Measurements from ENCODE around the gene MARCKS. TPM values are rescaled to one million over a fixed set of nuclear protein-coding genes. Genes with fewer than 3 reads are reported as not detected.

MARCKS gene
- total RNA-seq, 4 donors from 2014 or later: 33.7 to 42.9 (median 36.7) TPM

DNA sequence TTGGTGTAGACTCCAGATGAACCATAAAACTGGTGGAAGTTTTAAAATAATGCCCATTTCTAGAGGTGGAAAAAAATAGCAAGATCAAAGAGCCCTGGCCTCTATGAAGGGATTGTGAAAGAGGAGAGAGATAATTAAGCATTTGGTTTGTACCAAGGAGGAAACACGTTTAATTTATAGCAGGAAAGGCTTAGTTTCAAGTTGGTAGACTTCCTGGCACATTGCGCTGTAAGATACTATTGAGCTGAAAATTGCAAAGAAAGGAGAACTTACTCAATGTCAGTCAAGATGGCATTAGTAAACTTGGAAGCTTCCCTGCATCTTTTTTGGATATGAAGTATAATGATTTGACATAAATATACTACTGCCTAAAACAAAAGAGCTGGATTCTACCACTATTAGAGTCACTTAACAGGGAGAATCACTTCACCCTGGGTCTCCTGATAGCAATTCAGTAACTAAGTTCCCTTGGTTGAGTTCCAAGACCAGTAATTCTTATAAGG is 24.4 kb downstream of the MARCKS start:
- no peak for DNase-seq
- Histone ChIP-seq H3K4me1 (no peaks in the 10 kb centered on the region), H3K4me3 (no peak overlapping the region), H3K27ac (no peak overlapping the region), H3K9me3 (no peaks in the 10 kb centered on the region), H3K27me3 (no peaks in the 10 kb centered on the region), H3K36me3 (no peaks in the 10 kb centered on the region)
- TF ChIP-seq POLR2A (IDR thresholded peaks at IDR 0.05) (no peak), CTCF (IDR thresholded peaks at IDR 0.05) (no peak)

- no peak for TF ChIP-seq POLR2A (IDR thresholded peaks at IDR 0.05)
- no peak for TF ChIP-seq CTCF (IDR thresholded peaks at IDR 0.05)
- Histone ChIP-seq H3K9me3 (no peaks in the 10 kb centered on the region), H3K4me1 (no peaks in the 10 kb centered on the region), H3K4me3 (no peak overlapping the region), H3K36me3 (no peaks in the 10 kb centered on the region), H3K27me3 (no peaks in the 10 kb centered on the region), H3K27ac (no peak overlapping the region)
- no peak for DNase-seq
Observed at GRCh38 chr6:113882336-113883022, 25.3 kb downstream of the MARCKS start.

DNA sequence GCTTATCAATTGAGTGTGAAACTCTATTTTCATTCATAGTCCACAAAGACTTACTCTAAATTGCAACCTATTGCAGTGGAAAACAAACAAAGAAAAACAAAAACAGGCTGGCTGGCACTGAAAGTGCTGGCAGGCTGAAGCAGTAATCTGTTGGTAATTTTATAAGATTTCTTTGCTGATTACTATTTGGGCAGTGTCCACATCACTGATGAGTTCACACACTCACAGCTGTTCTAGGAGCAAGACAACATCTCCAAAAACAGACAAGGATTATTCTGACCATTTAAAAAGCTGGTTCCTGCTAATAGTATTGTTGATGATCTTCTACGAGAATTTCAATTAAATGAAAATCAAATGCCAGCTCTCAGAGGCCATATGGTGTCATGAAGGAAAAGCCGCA is 26.9 kb downstream of the MARCKS start:
- Histone ChIP-seq H3K36me3 (no peaks in the 10 kb centered on the region), H3K4me1 (no peaks in the 10 kb centered on the region), H3K9me3 (no peaks in the 10 kb centered on the region), H3K27me3 (no peaks in the 10 kb centered on the region), H3K27ac (no peak overlapping the region), H3K4me3 (no peak overlapping the region)
- TF ChIP-seq POLR2A (IDR thresholded peaks at IDR 0.05): no peak
- no peak for TF ChIP-seq CTCF (IDR thresholded peaks at IDR 0.05)
- no peak for DNase-seq

- H3K27me3 ChIP-seq: no peaks in the 10 kb centered on the region
Observed at GRCh38 chr6:113886512-113886911, 29.4 kb downstream of the MARCKS start.

GRCh38 chr6:113888493-113888892 is 31.3 kb downstream of the MARCKS start:
- H3K4me1 ChIP-seq: no peaks in the 10 kb centered on the region
- no peak overlapping the region for H3K27ac ChIP-seq
- no peaks in the 10 kb centered on the region for H3K36me3 ChIP-seq
- TF ChIP-seq CTCF (IDR thresholded peaks at IDR 0.05): no peak
- TF ChIP-seq POLR2A (IDR thresholded peaks at IDR 0.05): no peak
- no peaks in the 10 kb centered on the region for H3K9me3 ChIP-seq
- no peak for DNase-seq
- H3K27me3 ChIP-seq: no peaks in the 10 kb centered on the region
- no peak overlapping the region for H3K4me3 ChIP-seq

More at GRCh38 chr6:113886512-113886911, 29.4 kb downstream of the MARCKS start:
- DNase-seq: no peak
- H3K4me3 ChIP-seq: no peak overlapping the region
- no peaks in the 10 kb centered on the region for H3K4me1 ChIP-seq
- H3K36me3 ChIP-seq: no peaks in the 10 kb centered on the region
- H3K9me3 ChIP-seq: no peaks in the 10 kb centered on the region
- TF ChIP-seq POLR2A (IDR thresholded peaks at IDR 0.05): no peak
- no peak for TF ChIP-seq CTCF (IDR thresholded peaks at IDR 0.05)
- H3K27ac ChIP-seq: no peak overlapping the region

Measured in Peyer's patch (tissue), 4 donors.